SK-N-SH treated with all-trans-retinoic acid at 6 μM for 48 hours (cell line): ENCODE results near the gene NHEJ1.
A peak's percentile ranks its signal among the peaks of the same experiment; 100 is the strongest.

ENCODE experiments used
- ATAC-seq: fragments of 200-7000 bp; cut with Tn5 transposase; 3 replicates; pipeline ENCODE4 v1.9.1; 2020; ENCODE audit warnings: mild to moderate bottlenecking, moderate library complexity
- ARNTL ChIP-seq: fragments of 450-650 bp; formaldehyde crosslinking; IDR thresholded peaks from 2 replicates; pipeline ENCODE4 v1.5.0; 2020; ENCODE audit warnings: low read depth, mild to moderate bottlenecking, moderate library complexity, borderline replicate concordance
- BACH2 ChIP-seq: fragments of 250-450 bp; sonication (Bioruptor Pico); IDR thresholded peaks from 2 replicates; pipeline ENCODE4 v1.9.0; 2021; ENCODE audit warnings: mild to moderate bottlenecking, borderline replicate concordance
- CREB5 ChIP-seq: fragments of 250-450 bp; sonication (Bioruptor Pico); IDR thresholded peaks from 2 replicates; pipeline ENCODE4 v1.5.1; 2020; ENCODE audit warnings: low read depth, mild to moderate bottlenecking, moderate library complexity
- CSDC2 ChIP-seq: fragments of 250-450 bp; sonication (Bioruptor Pico); IDR thresholded peaks from 2 replicates; pipeline ENCODE4 v1.5.0; 2020; ENCODE audit warnings: mild to moderate bottlenecking, moderate library complexity
- CSRNP3 ChIP-seq: fragments of 250-450 bp; sonication (Bioruptor Pico); IDR thresholded peaks from 2 replicates; pipeline ENCODE4 v1.5.1; 2021; ENCODE audit warnings: mild to moderate bottlenecking, moderate library complexity
- ESRRG ChIP-seq: fragments of 250-450 bp; sonication (Bioruptor Pico); IDR thresholded peaks from 2 replicates; pipeline ENCODE4 v1.6.1; 2021; ENCODE audit warnings: mild to moderate bottlenecking
- OSR1 ChIP-seq: fragments of 250-450 bp; sonication (Bioruptor Pico); IDR thresholded peaks from 2 replicates; pipeline ENCODE4 v1.8.0; 2022; ENCODE audit warnings: moderate library complexity, mild to moderate bottlenecking, inconsistent platforms
- PATZ1 ChIP-seq: fragments of 250-450 bp; sonication (Bioruptor Pico); IDR thresholded peaks from 2 replicates; pipeline ENCODE4 v1.8.0; 2020; ENCODE audit warnings: mild to moderate bottlenecking, moderate library complexity, borderline replicate concordance
- POU6F1 ChIP-seq: fragments of 250-450 bp; sonication (Bioruptor Pico); IDR thresholded peaks from 2 replicates; pipeline ENCODE4 v1.8.0; 2021; ENCODE audit warnings: low read depth, mild to moderate bottlenecking, moderate library complexity, borderline replicate concordance
- RARB ChIP-seq: fragments of 250-450 bp; sonication (Bioruptor Pico); IDR thresholded peaks from 2 replicates; pipeline ENCODE4 v1.8.0; 2021; ENCODE audit warnings: mild to moderate bottlenecking, moderate library complexity
- SNAI2 ChIP-seq: fragments of 250-450 bp; sonication (Bioruptor Pico); IDR thresholded peaks from 2 replicates; pipeline ENCODE4 v1.5.0; 2020; ENCODE audit warnings: mild to moderate bottlenecking, moderate library complexity
- TCF4 ChIP-seq: fragments of 250-450 bp; sonication (Bioruptor Pico); IDR thresholded peaks from 2 replicates; pipeline ENCODE4 v1.8.0; 2021; ENCODE audit warnings: mild to moderate bottlenecking, moderate library complexity, borderline replicate concordance
- TOX ChIP-seq: fragments of 250-450 bp; sonication (Bioruptor Pico); IDR thresholded peaks from 2 replicates; pipeline ENCODE4 v1.8.0; 2021; ENCODE audit warnings: mild to moderate bottlenecking, moderate library complexity, borderline replicate concordance
- TSHZ2 ChIP-seq: fragments of 250-450 bp; sonication (Bioruptor Pico); IDR thresholded peaks from 2 replicates; pipeline ENCODE4 v1.5.0; 2020; ENCODE audit warnings: mild to moderate bottlenecking, moderate library complexity
- ZC3H10 ChIP-seq: fragments of 250-450 bp; sonication (Bioruptor Pico); IDR thresholded peaks from 2 replicates; pipeline ENCODE4 v1.5.1; 2021; ENCODE audit warnings: mild to moderate bottlenecking, moderate library complexity
- ZFP3 ChIP-seq: fragments of 250-450 bp; sonication (Bioruptor Pico); IDR thresholded peaks from 2 replicates; pipeline ENCODE4 v1.5.0; 2020; ENCODE audit warnings: mild to moderate bottlenecking, moderate library complexity
- ZFP30 ChIP-seq: fragments of 450-650 bp; formaldehyde crosslinking; IDR thresholded peaks from 2 replicates; pipeline ENCODE4 v1.5.0; 2022; ENCODE audit warnings: mild to moderate bottlenecking, moderate library complexity
- ZNF565 ChIP-seq: fragments of 450-650 bp; formaldehyde crosslinking; conservative IDR thresholded peaks from 2 replicates; pipeline ENCODE4 v1.5.0; 2020; ENCODE audit warnings: low read depth, mild to moderate bottlenecking, moderate library complexity
- ZNF8 ChIP-seq: fragments of 450-650 bp; formaldehyde crosslinking; IDR thresholded peaks from 2 replicates; pipeline ENCODE4 v1.5.0; 2020; ENCODE audit warnings: mild to moderate bottlenecking, moderate library complexity

The NHEJ1 gene

GRCh38 chr2:219041252-219041651 lies 119.4 kb downstream of the NHEJ1 start, which contains the start of gene CFAP65:
TSS of gene CFAP65 (minus strand) at chr2:219041516. CDS start at chr2:219039048, 2,468 bp downstream.
- ATAC-seq, result peak; percentile 96
- TF ChIP-seq ZNF8 (CRISPR knock-in tag), result no peak
- TF ChIP-seq ZFP30 (CRISPR knock-in tag), result no peak
- TF ChIP-seq TCF4 (CRISPR knock-in tag), result no peak
- TF ChIP-seq ESRRG (CRISPR knock-in tag), result no peak
- no peak for TF ChIP-seq ZC3H10
- TF ChIP-seq ZFP3 (CRISPR knock-in tag), result no peak
- no peak for TF ChIP-seq CREB5 (CRISPR knock-in tag)
- no peak for TF ChIP-seq POU6F1 (CRISPR knock-in tag)
- no peak for TF ChIP-seq BACH2 (CRISPR knock-in tag)
- no peak for TF ChIP-seq SNAI2 (CRISPR knock-in tag)
- TF ChIP-seq PATZ1 (CRISPR knock-in tag), result no peak
- TF ChIP-seq CSDC2, result no peak
- no peak for TF ChIP-seq TOX

GRCh38 chr2:219038600-219038999 lies 122.0 kb downstream of the NHEJ1 start:
- TF ChIP-seq CSRNP3 (CRISPR knock-in tag), result no peak
- TF ChIP-seq TOX, result no peak
- no peak for TF ChIP-seq SNAI2 (CRISPR knock-in tag)
- no peak for TF ChIP-seq CREB5 (CRISPR knock-in tag)
- TF ChIP-seq OSR1 (CRISPR knock-in tag), result no peak
- TF ChIP-seq RARB, result no peak
- no peak for TF ChIP-seq ARNTL (CRISPR knock-in tag)
- TF ChIP-seq TSHZ2 (CRISPR knock-in tag), result no peak
- no peak for TF ChIP-seq ZFP3 (CRISPR knock-in tag)
- TF ChIP-seq ZFP30 (CRISPR knock-in tag), result no peak
- no peak for TF ChIP-seq BACH2 (CRISPR knock-in tag)
- no peak for TF ChIP-seq TCF4 (CRISPR knock-in tag)
- no peak for TF ChIP-seq ESRRG (CRISPR knock-in tag)
- no peak for TF ChIP-seq PATZ1 (CRISPR knock-in tag)
- TF ChIP-seq ZC3H10, result no peak
- no peak for TF ChIP-seq ZNF565 (CRISPR knock-in tag)
- no peak for ATAC-seq
